DOHH2 (cell line): ENCODE measurements around the gene ZBTB7C.

ENCODE experiments used
- EZH2phosphoT487 ChIP-seq: fragments of 200-600 bp; sonication (generic); IDR thresholded peaks from 2 replicates; pipeline ENCODE4 v1.6.1; 2017; ENCODE audit warnings: borderline replicate concordance, mild to moderate bottlenecking, antibody characterized with exemption, low read length, moderate library complexity, mixed read lengths
- TF ChIP-seq, protein P1 (sequence below): fragments of 200-600 bp; sonication (generic); IDR thresholded peaks from one replicate; pipeline ENCODE4 v1.5.1; 2014; ENCODE audit warnings: antibody characterized with exemption, mild to moderate bottlenecking, low read depth, low read length; ENCODE audit not compliant: poor library complexity, severe bottlenecking

DNA sequence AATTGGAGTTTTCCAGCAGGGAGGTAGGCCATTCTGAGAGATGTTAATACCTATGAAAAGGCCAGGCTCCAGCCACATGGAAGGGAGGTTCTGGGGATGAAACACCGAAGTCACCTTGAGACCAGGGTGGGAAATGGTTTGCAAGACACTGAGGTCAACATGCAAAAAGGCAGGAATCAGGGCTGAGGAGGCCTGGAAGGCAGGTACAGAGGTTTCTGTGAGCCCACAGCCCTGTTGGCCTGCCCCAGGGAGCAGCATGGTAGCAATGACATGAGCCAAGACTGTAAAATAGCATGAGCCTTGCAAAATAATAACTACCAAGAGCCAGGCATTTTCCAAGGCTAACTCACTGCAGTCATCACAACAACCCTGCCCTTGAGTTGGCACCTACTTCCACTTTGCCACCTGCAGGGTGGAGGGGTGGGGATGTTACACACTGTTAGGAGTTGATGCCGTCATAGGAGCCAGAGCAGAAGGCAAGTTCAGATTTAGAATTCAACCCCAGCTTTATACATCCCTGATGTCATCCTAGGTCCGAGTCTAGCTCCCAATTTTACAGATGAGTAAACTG is 61.3 kb downstream of the ZBTB7C start:
- TF ChIP-seq, protein P1, sequence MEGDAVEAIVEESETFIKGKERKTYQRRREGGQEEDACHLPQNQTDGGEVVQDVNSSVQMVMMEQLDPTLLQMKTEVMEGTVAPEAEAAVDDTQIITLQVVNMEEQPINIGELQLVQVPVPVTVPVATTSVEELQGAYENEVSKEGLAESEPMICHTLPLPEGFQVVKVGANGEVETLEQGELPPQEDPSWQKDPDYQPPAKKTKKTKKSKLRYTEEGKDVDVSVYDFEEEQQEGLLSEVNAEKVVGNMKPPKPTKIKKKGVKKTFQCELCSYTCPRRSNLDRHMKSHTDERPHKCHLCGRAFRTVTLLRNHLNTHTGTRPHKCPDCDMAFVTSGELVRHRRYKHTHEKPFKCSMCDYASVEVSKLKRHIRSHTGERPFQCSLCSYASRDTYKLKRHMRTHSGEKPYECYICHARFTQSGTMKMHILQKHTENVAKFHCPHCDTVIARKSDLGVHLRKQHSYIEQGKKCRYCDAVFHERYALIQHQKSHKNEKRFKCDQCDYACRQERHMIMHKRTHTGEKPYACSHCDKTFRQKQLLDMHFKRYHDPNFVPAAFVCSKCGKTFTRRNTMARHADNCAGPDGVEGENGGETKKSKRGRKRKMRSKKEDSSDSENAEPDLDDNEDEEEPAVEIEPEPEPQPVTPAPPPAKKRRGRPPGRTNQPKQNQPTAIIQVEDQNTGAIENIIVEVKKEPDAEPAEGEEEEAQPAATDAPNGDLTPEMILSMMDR: no peak
- no peak for TF ChIP-seq EZH2phosphoT487
